HL-60 (cell line): Measurements from ENCODE around the gene SULT2A1.

Experiments
- DNase-seq, 2 experiments: peaks; one replicate each; pipeline ENCODE4 v3.0.0-alpha.2; 2010 to 2020; ENCODE audit warnings: low read depth in 1 of 2, low spot score in 1 of 2
- H3K27ac ChIP-seq: fragments of 250-450 bp; sonication (Bioruptor Pico); replicated peaks from 2 replicates; pipeline ENCODE4 v1.5.1; 2020; ENCODE audit warnings: mild to moderate bottlenecking, moderate library complexity
- H3K27me3 ChIP-seq: fragments of 250-450 bp; sonication (Bioruptor Pico); 2 replicates; pipeline ENCODE4 v1.5.1; 2021; ENCODE audit warnings: mild to moderate bottlenecking, moderate library complexity; ENCODE audit not compliant: insufficient read depth, poor library complexity, severe bottlenecking
- H3K4me3 ChIP-seq: replicated peaks from 2 replicates; pipeline ENCODE4 v1.5.1; 2011; ENCODE audit warnings: mild to moderate bottlenecking, control low read depth, low read length; ENCODE audit not compliant: insufficient read depth
- GABPA ChIP-seq: IDR thresholded peaks from 2 replicates; pipeline ENCODE4 v1.6.1; 2012; ENCODE audit warnings: low read depth
- POLR2AphosphoS5 ChIP-seq: IDR thresholded peaks from 2 replicates; pipeline ENCODE4 v1.6.1; 2012; ENCODE audit warnings: low read depth
- SPI1 ChIP-seq: IDR thresholded peaks from 2 replicates; pipeline ENCODE4 v1.6.1; 2012; ENCODE audit warnings: low read depth, mild to moderate bottlenecking, borderline replicate concordance
- TF ChIP-seq, protein P1 (sequence below): IDR thresholded peaks from one replicate; pipeline ENCODE4 v1.5.1; 2011; ENCODE audit warnings: low read length, control low read depth, inconsistent platforms; ENCODE audit not compliant: insufficient read depth
- TF ChIP-seq, protein P2 (sequence below): IDR thresholded peaks from 2 replicates; pipeline ENCODE4 v1.6.1; 2012; ENCODE audit warnings: low read depth; ENCODE audit not compliant: insufficient replicate concordance

SULT2A1 gene

DNA sequence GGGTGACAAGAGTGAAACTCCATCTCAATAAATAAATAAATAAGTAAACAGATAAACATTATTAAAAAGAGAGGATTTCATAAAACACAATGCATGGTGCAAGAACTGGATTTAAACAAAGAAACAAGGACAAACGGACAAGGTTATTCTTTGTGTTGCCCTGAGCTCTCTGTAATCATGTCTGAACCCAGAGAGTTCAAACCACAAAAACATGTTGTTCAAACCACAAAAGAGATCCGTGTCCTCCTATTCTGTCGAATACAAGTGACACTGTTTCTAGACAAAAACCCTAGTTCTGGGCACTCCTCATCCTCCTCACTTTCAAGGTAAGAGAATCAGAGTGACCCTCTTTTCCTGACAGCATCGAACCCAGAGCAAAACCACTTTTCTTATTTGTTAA is 31.7 kb downstream of the SULT2A1 start:
- Histone ChIP-seq H3K27me3 (no peaks in the 10 kb centered on the region), H3K4me3 (no peak overlapping the region), H3K27ac (no peak overlapping the region)
- DNase-seq = no peak
- TF ChIP-seq POLR2AphosphoS5 (no peak), GABPA (no peak), SPI1 (no peak)
- TF ChIP-seq, protein P1, sequence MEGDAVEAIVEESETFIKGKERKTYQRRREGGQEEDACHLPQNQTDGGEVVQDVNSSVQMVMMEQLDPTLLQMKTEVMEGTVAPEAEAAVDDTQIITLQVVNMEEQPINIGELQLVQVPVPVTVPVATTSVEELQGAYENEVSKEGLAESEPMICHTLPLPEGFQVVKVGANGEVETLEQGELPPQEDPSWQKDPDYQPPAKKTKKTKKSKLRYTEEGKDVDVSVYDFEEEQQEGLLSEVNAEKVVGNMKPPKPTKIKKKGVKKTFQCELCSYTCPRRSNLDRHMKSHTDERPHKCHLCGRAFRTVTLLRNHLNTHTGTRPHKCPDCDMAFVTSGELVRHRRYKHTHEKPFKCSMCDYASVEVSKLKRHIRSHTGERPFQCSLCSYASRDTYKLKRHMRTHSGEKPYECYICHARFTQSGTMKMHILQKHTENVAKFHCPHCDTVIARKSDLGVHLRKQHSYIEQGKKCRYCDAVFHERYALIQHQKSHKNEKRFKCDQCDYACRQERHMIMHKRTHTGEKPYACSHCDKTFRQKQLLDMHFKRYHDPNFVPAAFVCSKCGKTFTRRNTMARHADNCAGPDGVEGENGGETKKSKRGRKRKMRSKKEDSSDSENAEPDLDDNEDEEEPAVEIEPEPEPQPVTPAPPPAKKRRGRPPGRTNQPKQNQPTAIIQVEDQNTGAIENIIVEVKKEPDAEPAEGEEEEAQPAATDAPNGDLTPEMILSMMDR = no peak
- TF ChIP-seq, protein P2, sequence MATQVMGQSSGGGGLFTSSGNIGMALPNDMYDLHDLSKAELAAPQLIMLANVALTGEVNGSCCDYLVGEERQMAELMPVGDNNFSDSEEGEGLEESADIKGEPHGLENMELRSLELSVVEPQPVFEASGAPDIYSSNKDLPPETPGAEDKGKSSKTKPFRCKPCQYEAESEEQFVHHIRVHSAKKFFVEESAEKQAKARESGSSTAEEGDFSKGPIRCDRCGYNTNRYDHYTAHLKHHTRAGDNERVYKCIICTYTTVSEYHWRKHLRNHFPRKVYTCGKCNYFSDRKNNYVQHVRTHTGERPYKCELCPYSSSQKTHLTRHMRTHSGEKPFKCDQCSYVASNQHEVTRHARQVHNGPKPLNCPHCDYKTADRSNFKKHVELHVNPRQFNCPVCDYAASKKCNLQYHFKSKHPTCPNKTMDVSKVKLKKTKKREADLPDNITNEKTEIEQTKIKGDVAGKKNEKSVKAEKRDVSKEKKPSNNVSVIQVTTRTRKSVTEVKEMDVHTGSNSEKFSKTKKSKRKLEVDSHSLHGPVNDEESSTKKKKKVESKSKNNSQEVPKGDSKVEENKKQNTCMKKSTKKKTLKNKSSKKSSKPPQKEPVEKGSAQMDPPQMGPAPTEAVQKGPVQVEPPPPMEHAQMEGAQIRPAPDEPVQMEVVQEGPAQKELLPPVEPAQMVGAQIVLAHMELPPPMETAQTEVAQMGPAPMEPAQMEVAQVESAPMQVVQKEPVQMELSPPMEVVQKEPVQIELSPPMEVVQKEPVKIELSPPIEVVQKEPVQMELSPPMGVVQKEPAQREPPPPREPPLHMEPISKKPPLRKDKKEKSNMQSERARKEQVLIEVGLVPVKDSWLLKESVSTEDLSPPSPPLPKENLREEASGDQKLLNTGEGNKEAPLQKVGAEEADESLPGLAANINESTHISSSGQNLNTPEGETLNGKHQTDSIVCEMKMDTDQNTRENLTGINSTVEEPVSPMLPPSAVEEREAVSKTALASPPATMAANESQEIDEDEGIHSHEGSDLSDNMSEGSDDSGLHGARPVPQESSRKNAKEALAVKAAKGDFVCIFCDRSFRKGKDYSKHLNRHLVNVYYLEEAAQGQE = no peak

DNA sequence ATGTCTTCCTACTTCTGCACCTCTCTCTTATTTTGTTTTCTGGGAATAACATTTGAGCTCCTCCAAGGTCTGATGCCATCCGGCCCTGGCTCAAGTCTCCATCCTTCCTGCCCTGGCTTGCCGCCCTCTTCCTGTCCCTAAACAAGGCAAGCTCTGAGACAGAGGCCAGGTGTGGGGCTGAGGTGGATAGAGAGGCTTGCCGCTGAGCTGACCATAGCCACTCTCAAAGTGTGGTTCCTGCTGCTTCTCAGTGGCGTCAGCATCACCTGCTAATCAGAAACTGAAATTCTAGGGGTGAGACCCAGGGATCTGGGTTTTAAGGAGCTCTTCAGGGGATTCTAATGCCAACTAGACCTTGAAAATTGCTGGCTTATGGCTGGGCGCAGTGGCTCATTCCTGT is 33.1 kb downstream of the SULT2A1 start:
- TF ChIP-seq, protein P2 = no peak
- TF ChIP-seq POLR2AphosphoS5 (no peak), GABPA (no peak), SPI1 (no peak)
- TF ChIP-seq, protein P1 = no peak
- H3K4me3 ChIP-seq = no peak overlapping the region
- no peak overlapping the region for H3K27ac ChIP-seq
- no peak for DNase-seq
- no peaks in the 10 kb centered on the region for H3K27me3 ChIP-seq

DNA sequence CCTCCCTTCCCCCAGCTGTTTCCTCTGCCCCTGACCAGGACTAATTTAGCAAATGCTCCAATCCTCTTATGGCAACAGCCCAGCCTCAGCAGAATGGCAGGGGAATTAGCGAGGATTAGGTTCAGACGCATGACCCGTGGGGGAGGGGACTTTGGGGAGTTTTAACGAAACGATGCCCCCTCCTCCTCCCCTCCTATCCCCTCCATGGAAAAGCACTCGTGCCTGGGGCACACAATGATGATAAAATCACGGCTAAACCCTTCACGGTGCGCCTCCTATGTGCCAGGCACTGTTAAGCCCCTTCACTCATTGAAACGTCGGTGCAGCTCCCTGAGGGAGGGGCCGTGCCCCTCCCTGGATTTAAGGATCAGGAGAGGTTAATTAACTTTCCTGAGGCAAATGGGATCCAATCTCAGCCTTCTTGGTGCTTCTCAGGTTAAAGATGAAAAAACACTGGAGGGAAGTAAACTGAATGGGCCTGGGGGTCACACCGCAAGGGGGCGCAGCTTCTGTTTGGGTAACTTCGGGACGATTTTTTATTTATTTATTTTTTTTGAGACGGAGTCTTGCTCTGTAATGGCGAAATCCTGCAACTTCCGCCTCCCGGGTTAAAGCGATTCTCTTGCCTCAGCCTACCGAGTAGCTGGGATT is 37.2 kb downstream of the SULT2A1 start:
- TF ChIP-seq POLR2AphosphoS5 = no peak
- TF ChIP-seq SPI1 = no peak
- TF ChIP-seq, protein P2 = no peak
- TF ChIP-seq GABPA = no peak
- TF ChIP-seq, protein P1 = no peak
- Histone ChIP-seq H3K4me3 (no peak overlapping the region), H3K27me3 (no peaks in the 10 kb centered on the region), H3K27ac (no peak overlapping the region)
- DNase-seq = peak in 1 of 2 experiments; percentile 39
